WERI-Rb-1 (cell line): ENCODE measurements around the gene HLA-E.
A peak's percentile ranks its signal among the peaks of the same experiment; 100 is the strongest.

Experiments used
- DNase-seq: peaks from one replicate; pipeline ENCODE4 v3.0.0-alpha.2; 2020
- H3K27ac ChIP-seq: fragments of 250-450 bp; sonication (Bioruptor Pico); 2 replicates; pipeline ENCODE4 v1.5.1; 2020; ENCODE audit warnings: mild to moderate bottlenecking, moderate library complexity
- H3K27me3 ChIP-seq: fragments of 250-450 bp; sonication (Bioruptor Pico); 2 replicates; pipeline ENCODE4 v1.5.1; 2021; ENCODE audit warnings: mild to moderate bottlenecking, low read depth, moderate library complexity; ENCODE audit not compliant: insufficient read depth, severe bottlenecking
- H3K36me3 ChIP-seq: fragments of 250-450 bp; sonication (Bioruptor Pico); 2 replicates; pipeline ENCODE4 v1.5.1; 2020; ENCODE audit warnings: mild to moderate bottlenecking, moderate library complexity
- H3K4me3 ChIP-seq: 2 replicates; pipeline ENCODE4 v1.5.1; 2011; ENCODE audit warnings: low read depth, mild to moderate bottlenecking, control low read depth, low read length
- H3K9me3 ChIP-seq: fragments of 250-450 bp; sonication (Bioruptor Pico); 2 replicates; pipeline ENCODE4 v1.5.1; 2021; ENCODE audit warnings: mild to moderate bottlenecking, moderate library complexity; ENCODE audit not compliant: severe bottlenecking
- TF ChIP-seq, protein P1 (sequence below): IDR thresholded peaks from 2 replicates; pipeline ENCODE4 v1.5.1; 2011; ENCODE audit warnings: low read depth, mild to moderate bottlenecking, control low read depth, inconsistent platforms, low read length

Gene HLA-E

DNA sequence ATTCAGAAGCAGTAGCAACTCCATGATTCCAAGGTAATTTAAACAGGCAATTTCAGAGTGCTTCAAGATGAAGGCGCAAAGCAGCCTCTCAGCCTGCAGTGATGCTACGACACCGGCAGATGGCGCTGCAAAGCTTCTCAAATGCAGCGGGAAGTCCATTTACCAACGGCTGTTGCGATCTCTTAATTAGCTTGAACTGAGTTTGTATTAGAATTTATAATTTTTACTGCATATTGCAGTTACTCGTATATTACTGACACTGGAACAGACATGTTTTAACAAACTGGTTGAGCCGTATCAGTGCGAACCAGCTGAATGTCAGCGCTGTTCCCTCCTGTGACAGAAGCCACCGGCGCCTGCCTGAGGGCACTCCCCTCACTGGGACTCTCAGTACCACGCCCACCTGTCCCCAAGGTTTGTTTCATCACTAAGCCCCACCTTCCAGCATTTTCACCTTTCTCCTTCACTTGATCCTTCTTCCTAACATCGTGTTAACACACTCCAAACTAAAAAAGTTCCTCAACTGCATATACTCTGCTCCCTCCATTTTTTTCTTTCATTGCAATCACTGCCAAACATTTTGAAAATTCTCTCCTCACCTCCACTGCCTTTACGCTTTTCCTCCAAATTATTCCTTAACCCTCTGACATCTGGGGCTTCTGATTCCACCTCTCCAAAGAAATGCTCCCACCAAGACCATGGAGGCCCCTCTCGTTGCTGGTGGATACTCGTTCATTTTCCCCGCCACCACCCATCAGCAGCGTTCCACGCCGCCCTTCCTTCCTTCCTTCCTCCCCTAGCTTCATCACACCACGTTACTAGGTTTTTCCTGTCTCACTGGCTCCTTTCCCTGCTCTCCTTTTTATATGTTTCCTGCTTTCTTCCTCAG, 52.5 kb downstream of the HLA-E start:
- TF ChIP-seq, protein P1, sequence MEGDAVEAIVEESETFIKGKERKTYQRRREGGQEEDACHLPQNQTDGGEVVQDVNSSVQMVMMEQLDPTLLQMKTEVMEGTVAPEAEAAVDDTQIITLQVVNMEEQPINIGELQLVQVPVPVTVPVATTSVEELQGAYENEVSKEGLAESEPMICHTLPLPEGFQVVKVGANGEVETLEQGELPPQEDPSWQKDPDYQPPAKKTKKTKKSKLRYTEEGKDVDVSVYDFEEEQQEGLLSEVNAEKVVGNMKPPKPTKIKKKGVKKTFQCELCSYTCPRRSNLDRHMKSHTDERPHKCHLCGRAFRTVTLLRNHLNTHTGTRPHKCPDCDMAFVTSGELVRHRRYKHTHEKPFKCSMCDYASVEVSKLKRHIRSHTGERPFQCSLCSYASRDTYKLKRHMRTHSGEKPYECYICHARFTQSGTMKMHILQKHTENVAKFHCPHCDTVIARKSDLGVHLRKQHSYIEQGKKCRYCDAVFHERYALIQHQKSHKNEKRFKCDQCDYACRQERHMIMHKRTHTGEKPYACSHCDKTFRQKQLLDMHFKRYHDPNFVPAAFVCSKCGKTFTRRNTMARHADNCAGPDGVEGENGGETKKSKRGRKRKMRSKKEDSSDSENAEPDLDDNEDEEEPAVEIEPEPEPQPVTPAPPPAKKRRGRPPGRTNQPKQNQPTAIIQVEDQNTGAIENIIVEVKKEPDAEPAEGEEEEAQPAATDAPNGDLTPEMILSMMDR = peak; percentile 99
- Histone ChIP-seq H3K27ac (no peak overlapping the region), H3K36me3 (peaks cover 23% of the 10 kb centered on the region), H3K27me3 (no peaks in the 10 kb centered on the region), H3K9me3 (no peaks in the 10 kb centered on the region), H3K4me3 (peak overlapping the region; percentile 39)
- DNase-seq = peak; percentile 86

DNA sequence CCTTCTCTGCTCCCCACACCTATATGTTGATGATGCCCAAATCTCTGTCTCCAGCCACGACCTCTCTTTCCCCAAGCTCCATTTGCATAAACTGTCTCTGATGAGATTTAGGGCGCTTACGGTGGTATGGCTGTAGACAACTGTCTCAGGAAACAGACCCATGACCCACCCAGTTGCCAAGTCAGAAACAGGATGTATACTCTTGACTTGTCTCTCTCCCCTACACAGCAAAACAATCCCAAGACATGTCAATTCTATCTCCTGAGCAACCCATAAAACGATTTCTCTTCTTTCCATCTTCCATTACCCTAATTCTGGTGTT, 53.1 kb downstream of the HLA-E start:
- H3K27ac ChIP-seq = no peak overlapping the region
- DNase-seq = no peak
- no peaks in the 10 kb centered on the region for H3K27me3 ChIP-seq
- no peaks in the 10 kb centered on the region for H3K9me3 ChIP-seq
- H3K4me3 ChIP-seq = no peak overlapping the region
- peaks cover 29% of the 10 kb centered on the region for H3K36me3 ChIP-seq
- TF ChIP-seq, protein P1 = no peak

DNA sequence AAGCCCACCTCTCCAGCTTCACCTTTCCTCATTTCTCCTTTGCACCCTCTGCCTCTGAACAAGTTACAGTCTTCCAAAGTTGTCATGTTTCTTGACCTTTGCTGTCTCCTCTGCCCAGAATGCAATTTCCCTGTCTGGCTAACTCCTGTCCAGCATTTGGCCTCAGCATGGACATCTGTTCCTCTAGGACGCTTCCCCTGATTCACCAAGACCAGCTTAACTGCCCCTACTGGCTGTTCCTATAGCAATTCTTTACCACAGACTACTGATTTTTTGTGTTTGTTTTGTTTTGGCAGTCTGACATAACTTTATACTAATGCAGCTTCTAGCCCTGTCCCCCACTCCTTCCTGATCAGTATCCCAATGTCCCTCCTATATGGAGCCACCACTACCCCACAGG, 53.6 kb downstream of the HLA-E start:
- H3K27ac ChIP-seq = no peak overlapping the region
- no peaks in the 10 kb centered on the region for H3K27me3 ChIP-seq
- TF ChIP-seq, protein P1 = peak; percentile 57
- H3K36me3 ChIP-seq = peaks cover 34% of the 10 kb centered on the region
- H3K4me3 ChIP-seq = no peak overlapping the region
- H3K9me3 ChIP-seq = no peaks in the 10 kb centered on the region
- DNase-seq = peak; percentile 63
